Thyroid gland (tissue), 4 donors: ENCODE results near the gene CD55. TPM values are rescaled to one million over a fixed set of nuclear protein-coding genes. Genes with fewer than 3 reads are reported as not detected.

Experiments used
- DNase-seq, 2 donors: peaks; one replicate each; pipeline ENCODE4 v3.0.0-alpha.2; 2019
- H3K27ac ChIP-seq, 3 donors: fragments of 200-600 bp; sonication (generic); 1 replicate in 2 of 3; 2 replicates in 1 of 3; pipeline ENCODE4 v1.5.1; 2016 to 2019; ENCODE audit warnings: mild to moderate bottlenecking in 1 of 3, moderate library complexity in 1 of 3
- H3K27me3 ChIP-seq: fragments of 200-600 bp; sonication (generic); one replicate; pipeline ENCODE4 v1.5.1; 2019
- H3K36me3 ChIP-seq, 2 donors: fragments of 200-600 bp; sonication (generic); one replicate each; pipeline ENCODE4 v1.5.1; 2016 to 2019
- H3K4me1 ChIP-seq, 2 donors: fragments of 200-600 bp; sonication (generic); one replicate each; pipeline ENCODE4 v1.5.1; 2017 to 2019
- H3K4me3 ChIP-seq, 3 donors: fragments of 200-600 bp; sonication (generic); replicated peaks in 1 of 3; 1 replicate in 2 of 3; 2 replicates in 1 of 3; pipeline ENCODE4 v1.5.1; 2016; ENCODE audit warnings: mild to moderate bottlenecking in 1 of 3
- H3K9me3 ChIP-seq: fragments of 200-600 bp; sonication (generic); one replicate; pipeline ENCODE4 v1.5.1; 2017
- CTCF ChIP-seq, 6 experiments: fragments of 200-600 bp in 3 of 6; fragments of 450-650 bp in 3 of 6; sonication (generic) in 3 of 6; IDR thresholded peaks; one replicate each; pipeline ENCODE4 v1.5.1; 2016 to 2019; ENCODE audit warnings: antibody characterized with exemption in 6 of 6, mild to moderate bottlenecking in 2 of 6, inconsistent platforms in 1 of 6, moderate library complexity in 1 of 6
- POLR2A ChIP-seq, 2 donors: fragments of 450-650 bp; IDR thresholded peaks; one replicate each; pipeline ENCODE4 v1.6.1; 2017; ENCODE audit warnings: antibody characterized with exemption in 2 of 2, mild to moderate bottlenecking in 2 of 2, moderate library complexity in 1 of 2
- WGBS, 2 donors: methylation state at CpG; one replicate each; pipeline ENCODE4 v1.1.5; 2017; 5-methylcytosine and 5-hydroxymethylcytosine counted together
- intact Hi-C: fragments of 100-400 bp; cut with DNase I; formaldehyde crosslinking; loops from one replicate; pipeline ENCODE4 v1.15.1; 2023
- total RNA-seq, 4 donors: library from RNA; depleted of rRNA; stranded (reverse); fragments of >200 nt; gene quantifications; one replicate each; pipeline ENCODE4 v1.2.3, GENCODE V29; 2016

The CD55 gene
- total RNA-seq, 4 donors from 2014 or later, result 29.7 to 61.9 (median 43.3) TPM

GRCh38 chr1:207404849-207405525, 83.5 kb downstream of the CD55 start:
- Histone ChIP-seq H3K36me3 (no peaks in the 10 kb centered on the region), H3K27me3 (no peaks in the 10 kb centered on the region), H3K9me3 (no peaks in the 10 kb centered on the region), H3K4me3 (no peak overlapping the region), H3K4me1 (no peaks in the 10 kb centered on the region), H3K27ac (no peak overlapping the region)
- TF ChIP-seq CTCF (IDR thresholded peaks at IDR 0.05) (peak; percentile 23 to 91 (median 66)), POLR2A (IDR thresholded peaks at IDR 0.05) (no peak)
- intact Hi-C loops, result loop anchor here (5.0 kb wide), 1 partner anchor 323 kb away; no protein-coding TSS in a partner anchor
- 80% methylated on average over 6 of the region's 6 CpGs for WGBS, 2 donors
- no peak for DNase-seq

- TF ChIP-seq CTCF (IDR thresholded peaks at IDR 0.05), result no peak
- no peak for TF ChIP-seq POLR2A (IDR thresholded peaks at IDR 0.05)
- intact Hi-C loops, result loop anchor here (5.0 kb wide), 1 partner anchor 324 kb away; no protein-coding TSS in a partner anchor
- no peak for DNase-seq
Measured at GRCh38 chr1:207405814-207406213, 84.3 kb downstream of the CD55 start.

GRCh38 chr1:207407655-207408260, 86.3 kb downstream of the CD55 start:
- H3K9me3 ChIP-seq, result no peaks in the 10 kb centered on the region
- H3K4me1 ChIP-seq, result no peaks in the 10 kb centered on the region
- intact Hi-C loops, result loop anchor here (5.0 kb wide), 1 partner anchor 325 kb away; no protein-coding TSS in a partner anchor
- DNase-seq, result no peak
- no peaks in the 10 kb centered on the region for H3K36me3 ChIP-seq
- TF ChIP-seq POLR2A (IDR thresholded peaks at IDR 0.05) (no peak), CTCF (IDR thresholded peaks at IDR 0.05) (no peak)
- H3K27me3 ChIP-seq, result no peaks in the 10 kb centered on the region
- no peak overlapping the region for H3K4me3 ChIP-seq
- H3K27ac ChIP-seq, result no peak overlapping the region
- WGBS, 2 donors, result 15 to 41% methylated on average over 1 of the region's 1 CpG

More at GRCh38 chr1:207405814-207406213, 84.3 kb downstream of the CD55 start:
- Histone ChIP-seq H3K27ac (no peak overlapping the region), H3K4me3 (no peak overlapping the region), H3K9me3 (no peaks in the 10 kb centered on the region), H3K4me1 (no peaks in the 10 kb centered on the region), H3K36me3 (no peaks in the 10 kb centered on the region), H3K27me3 (no peaks in the 10 kb centered on the region)

Other genes starting within 250 kb of the CD55 start
- not detected for gene C4BPB, start 232.8 kb upstream of the CD55 start, total RNA-seq
- gene C4BPA, start 217.4 kb upstream of the CD55 start, total RNA-seq, result not detected
- under 1 TPM in 2 of 4 donors, not detected in 2; 0.11 to 0.15 TPM for gene CR2, start 132.7 kb downstream of the CD55 start, total RNA-seq
- 1 to 10 TPM in 2 of 4 donors, under 1 TPM in 2; 0.49 to 5.8 (median 1.2) TPM for gene CR1, start 174.5 kb downstream of the CD55 start, total RNA-seq